K562 (cell line): ENCODE data around the gene ACTR5.

Experiments used
- ATF3 ChIP-seq, 2 experiments: fragments of 450-650 bp in 1 of 2; sonication (generic) in 1 of 2; formaldehyde crosslinking in 1 of 2; IDR thresholded peaks in 1 of 2; conservative IDR thresholded peaks in 1 of 2; 2 replicates each; pipeline versions ENCODE4 v1.6.1 to v1.8.1; 2016 to 2023; ENCODE audit warnings: mild to moderate bottlenecking in 2 of 2, moderate library complexity in 2 of 2, inconsistent platforms in 1 of 2, missing genetic modification reagents in 1 of 2
- CTCF ChIP-seq, 3 experiments: IDR thresholded peaks in 2 of 3; conservative IDR thresholded peaks in 1 of 3; 2 replicates each; pipeline ENCODE4 v1.5.1; 2011 to 2012; ENCODE audit warnings: low read length in 3 of 3, mild to moderate bottlenecking in 3 of 3, control low read depth in 2 of 3, improper control_type of control experiment in 1 of 3, inconsistent platforms in 1 of 3, low read depth in 1 of 3, mixed read lengths in 1 of 3, moderate library complexity in 1 of 3; ENCODE audit not compliant: insufficient read depth in 2 of 3
- EHMT2 ChIP-seq: fragments of 450-650 bp; IDR thresholded peaks from 2 replicates; pipeline ENCODE4 v1.6.1; 2018; ENCODE audit warnings: antibody characterized with exemption
- FOXM1 ChIP-seq, 2 experiments: fragments of 450-650 bp in 1 of 2; sonication (generic) in 1 of 2; formaldehyde crosslinking in 1 of 2; IDR thresholded peaks; 2 replicates each; pipeline versions ENCODE4 v1.6.1 to v1.9.0; 2017 to 2022; ENCODE audit warnings: low read depth in 2 of 2, mild to moderate bottlenecking in 2 of 2, missing genetic modification reagents in 1 of 2, moderate library complexity in 1 of 2
- MGA ChIP-seq: fragments of 450-650 bp; IDR thresholded peaks from 2 replicates; pipeline ENCODE4 v1.6.1; 2016; ENCODE audit warnings: mild to moderate bottlenecking, moderate library complexity
- NFRKB ChIP-seq: fragments of 450-650 bp; IDR thresholded peaks from 2 replicates; pipeline ENCODE4 v1.6.1; 2016; ENCODE audit warnings: low read depth
- POLR2A ChIP-seq: fragments of 450-650 bp; conservative IDR thresholded peaks from 2 replicates; pipeline ENCODE4 v1.6.1; 2016
- SPI1 ChIP-seq: IDR thresholded peaks from 2 replicates; pipeline ENCODE4 v1.6.1; 2011; ENCODE audit warnings: low read depth, low read length, control low read depth, borderline replicate concordance
- TEAD2 ChIP-seq: fragments of 450-650 bp; IDR thresholded peaks from 2 replicates; pipeline ENCODE4 v1.6.1; 2016; ENCODE audit warnings: missing genetic modification characterization, control low read depth, missing compliant biosample characterization
- ZKSCAN3 ChIP-seq: fragments of 250-450 bp; sonication (Bioruptor Pico); IDR thresholded peaks from 2 replicates; pipeline ENCODE4 v1.4.0; 2020
- ZNF24 ChIP-seq: fragments of 450-650 bp; IDR thresholded peaks from 2 replicates; pipeline ENCODE4 v1.6.1; 2016

- TF ChIP-seq EHMT2 (no peak), SPI1 (no peak), POLR2A (no peak), FOXM1 (IDR thresholded peaks at IDR 0.05; ENCODE audit: low read depth) (no peak), FOXM1 (CRISPR knock-in tag; IDR thresholded peaks at IDR 0.05; ENCODE audit: low read depth) (no peak), ZNF24 (no peak), ZKSCAN3 (CRISPR knock-in tag) (no peak), NFRKB (no peak), TEAD2 (tag) (no peak), MGA (no peak), ATF3 (IDR thresholded peaks at IDR 0.05) (no peak), ATF3 (CRISPR knock-in tag; conservative IDR thresholded peaks at IDR 0.05) (no peak), CTCF (IDR thresholded peaks at IDR 0.05 in 2 of 3, conservative IDR thresholded peaks at IDR 0.05 in 1 of 3; ENCODE audit: insufficient read depth in 2 of 3, low read depth in 1 of 3, low read length in 3 of 3) (no peak)
These were observed 2.5 kb upstream of the ACTR5 start for GRCh38 chr20:38745757-38746156.
